ENCODE measurements around the gene NUDT1. TPM values are rescaled to one million over a fixed set of nuclear protein-coding genes. Genes with fewer than 3 reads are reported as not detected.

The NUDT1 gene
- total and polyA plus RNA-seq, 2 experiments from 2014 or later = 54.5 to 163 TPM

DNA sequence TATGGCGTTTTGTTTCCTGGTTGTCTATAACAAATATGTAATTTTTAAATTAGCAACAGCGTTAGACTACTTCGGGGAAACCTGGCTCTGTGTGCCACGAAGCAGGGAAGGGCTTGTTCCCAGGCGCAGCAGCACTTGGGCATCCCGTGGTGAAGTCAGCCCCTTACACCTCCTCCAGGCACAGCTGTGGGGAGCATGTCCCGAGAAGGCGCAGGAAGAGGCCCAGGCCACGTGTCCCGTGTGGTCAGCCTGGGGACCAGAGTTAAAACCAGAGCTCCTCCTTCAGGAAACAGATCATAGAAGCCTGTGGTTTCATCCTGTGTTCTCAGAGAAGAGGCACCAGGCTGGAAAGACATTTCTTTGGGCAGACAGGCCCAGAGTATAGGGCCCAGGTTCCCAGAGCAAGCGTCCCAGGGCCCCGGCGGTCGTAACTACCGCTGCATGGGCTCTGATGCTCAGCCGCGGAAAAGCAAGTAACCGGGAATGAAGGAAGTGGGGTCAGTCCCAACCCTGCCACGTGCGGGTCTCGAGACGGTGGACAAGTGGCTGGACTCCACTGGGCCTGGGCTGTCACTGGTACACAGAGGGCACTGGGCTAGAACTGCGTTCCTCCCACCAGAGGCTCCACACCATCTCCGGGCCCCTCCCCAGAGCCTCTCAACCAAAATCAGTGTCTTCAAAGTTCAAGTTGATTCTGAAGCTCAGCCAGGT is 7.1 kb downstream of the NUDT1 start (continued):
- TF ChIP-seq EZH2 (IDR thresholded peaks at IDR 0.05; ENCODE audit: low read depth, unreplicated experiment) = no peak
- no peak for TF ChIP-seq ZNF114 (CRISPR knock-in tag; IDR thresholded peaks at IDR 0.05)
- no peak for TF ChIP-seq STAT1 (IDR thresholded peaks at IDR 0.05; ENCODE audit: unreplicated experiment)
- TF ChIP-seq EZH2phosphoT487 (IDR thresholded peaks at IDR 0.05; ENCODE audit: unreplicated experiment) = no peak
- TF ChIP-seq, protein P1, sequence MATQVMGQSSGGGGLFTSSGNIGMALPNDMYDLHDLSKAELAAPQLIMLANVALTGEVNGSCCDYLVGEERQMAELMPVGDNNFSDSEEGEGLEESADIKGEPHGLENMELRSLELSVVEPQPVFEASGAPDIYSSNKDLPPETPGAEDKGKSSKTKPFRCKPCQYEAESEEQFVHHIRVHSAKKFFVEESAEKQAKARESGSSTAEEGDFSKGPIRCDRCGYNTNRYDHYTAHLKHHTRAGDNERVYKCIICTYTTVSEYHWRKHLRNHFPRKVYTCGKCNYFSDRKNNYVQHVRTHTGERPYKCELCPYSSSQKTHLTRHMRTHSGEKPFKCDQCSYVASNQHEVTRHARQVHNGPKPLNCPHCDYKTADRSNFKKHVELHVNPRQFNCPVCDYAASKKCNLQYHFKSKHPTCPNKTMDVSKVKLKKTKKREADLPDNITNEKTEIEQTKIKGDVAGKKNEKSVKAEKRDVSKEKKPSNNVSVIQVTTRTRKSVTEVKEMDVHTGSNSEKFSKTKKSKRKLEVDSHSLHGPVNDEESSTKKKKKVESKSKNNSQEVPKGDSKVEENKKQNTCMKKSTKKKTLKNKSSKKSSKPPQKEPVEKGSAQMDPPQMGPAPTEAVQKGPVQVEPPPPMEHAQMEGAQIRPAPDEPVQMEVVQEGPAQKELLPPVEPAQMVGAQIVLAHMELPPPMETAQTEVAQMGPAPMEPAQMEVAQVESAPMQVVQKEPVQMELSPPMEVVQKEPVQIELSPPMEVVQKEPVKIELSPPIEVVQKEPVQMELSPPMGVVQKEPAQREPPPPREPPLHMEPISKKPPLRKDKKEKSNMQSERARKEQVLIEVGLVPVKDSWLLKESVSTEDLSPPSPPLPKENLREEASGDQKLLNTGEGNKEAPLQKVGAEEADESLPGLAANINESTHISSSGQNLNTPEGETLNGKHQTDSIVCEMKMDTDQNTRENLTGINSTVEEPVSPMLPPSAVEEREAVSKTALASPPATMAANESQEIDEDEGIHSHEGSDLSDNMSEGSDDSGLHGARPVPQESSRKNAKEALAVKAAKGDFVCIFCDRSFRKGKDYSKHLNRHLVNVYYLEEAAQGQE (IDR thresholded peaks at IDR 0.05; ENCODE audit: unreplicated experiment) = no peak
- TF ChIP-seq CREB1 (CRISPR knock-in tag; IDR thresholded peaks at IDR 0.05; ENCODE audit: low read depth) = no peak
- TF ChIP-seq ZNF331 (CRISPR knock-in tag; IDR thresholded peaks at IDR 0.05; ENCODE audit: low read depth) = no peak

DNA sequence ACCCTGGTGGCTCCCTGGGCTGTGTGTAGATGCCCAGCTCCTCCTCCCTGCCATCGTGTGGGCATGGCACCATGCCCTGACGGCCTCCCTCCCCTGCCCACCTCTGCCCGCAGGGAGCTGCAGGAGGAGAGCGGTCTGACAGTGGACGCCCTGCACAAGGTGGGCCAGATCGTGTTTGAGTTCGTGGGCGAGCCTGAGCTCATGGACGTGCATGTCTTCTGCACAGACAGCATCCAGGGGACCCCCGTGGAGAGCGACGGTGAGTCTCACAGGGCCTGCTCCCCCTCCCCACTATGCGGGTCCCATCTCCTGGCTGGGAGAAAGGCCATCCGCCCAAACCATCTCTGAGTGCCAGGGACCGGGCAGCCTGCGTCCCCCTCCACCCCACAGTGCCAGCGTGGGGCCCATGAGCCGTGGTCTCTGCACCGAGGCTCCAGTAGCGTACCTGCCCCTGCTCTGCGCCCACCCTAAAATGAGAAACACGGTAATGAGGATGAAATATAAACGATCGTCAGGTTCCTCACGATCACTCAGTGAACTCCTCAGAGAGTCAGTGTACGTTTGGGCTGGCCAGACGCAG is 7.8 kb downstream of the NUDT1 start:
- Mint-ChIP-seq H3K36me3 (ENCODE audit: low read depth) (peaks cover 21% of the 10 kb centered on the region), H3K9me3 (no peaks in the 10 kb centered on the region), H3K27me3 (ENCODE audit: insufficient read depth, low read depth, poor library complexity) (peaks cover 14% of the 10 kb centered on the region), H3K4me3 (no peak overlapping the region), H3K4me1 (peaks cover 3% of the 10 kb centered on the region; the same call in 2 of the 3 replicates), H3K27ac (no peak overlapping the region)
- H4K20me1 ChIP-seq (replicated peaks; ENCODE audit: insufficient read depth) = no peaks in the 10 kb centered on the region; the same call in 1 of the 2 replicates
- no peak overlapping the region for H3K4me2 ChIP-seq
- H3K4me3 ChIP-seq = no peak overlapping the region
- ATAC-seq (no peak), DNase-seq (ENCODE audit: low spot score) (no peak)
- H3K27ac ChIP-seq (ENCODE audit: low read depth) = no peak overlapping the region
- no peaks in the 10 kb centered on the region for H3K9me2 ChIP-seq (ENCODE audit: insufficient read depth)
- H3K27me3 ChIP-seq (ENCODE audit: insufficient read depth) = no peaks in the 10 kb centered on the region
- no peaks in the 10 kb centered on the region; the same call in 1 of the 2 replicates for H3K36me3 ChIP-seq (ENCODE audit: insufficient read depth)
- no peaks in the 10 kb centered on the region for H3K4me1 ChIP-seq (ENCODE audit: insufficient read depth)
- H3K79me2 ChIP-seq (replicated peaks; ENCODE audit: insufficient read depth) = no peaks in the 10 kb centered on the region
- H2AFZ ChIP-seq = no peak overlapping the region
- no peaks in the 10 kb centered on the region for H3F3A ChIP-seq (replicated peaks; ENCODE audit: low read depth)
- no peak for TF ChIP-seq STAT1 (IDR thresholded peaks at IDR 0.05; ENCODE audit: unreplicated experiment)
- TF ChIP-seq EZH2 (IDR thresholded peaks at IDR 0.05; ENCODE audit: low read depth, unreplicated experiment) = no peak
- TF ChIP-seq, protein P2, sequence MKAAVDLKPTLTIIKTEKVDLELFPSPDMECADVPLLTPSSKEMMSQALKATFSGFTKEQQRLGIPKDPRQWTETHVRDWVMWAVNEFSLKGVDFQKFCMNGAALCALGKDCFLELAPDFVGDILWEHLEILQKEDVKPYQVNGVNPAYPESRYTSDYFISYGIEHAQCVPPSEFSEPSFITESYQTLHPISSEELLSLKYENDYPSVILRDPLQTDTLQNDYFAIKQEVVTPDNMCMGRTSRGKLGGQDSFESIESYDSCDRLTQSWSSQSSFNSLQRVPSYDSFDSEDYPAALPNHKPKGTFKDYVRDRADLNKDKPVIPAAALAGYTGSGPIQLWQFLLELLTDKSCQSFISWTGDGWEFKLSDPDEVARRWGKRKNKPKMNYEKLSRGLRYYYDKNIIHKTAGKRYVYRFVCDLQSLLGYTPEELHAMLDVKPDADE (IDR thresholded peaks at IDR 0.05) = no peak
- no peak for TF ChIP-seq EZH2phosphoT487 (IDR thresholded peaks at IDR 0.05; ENCODE audit: unreplicated experiment)
- TF ChIP-seq, protein P1 (IDR thresholded peaks at IDR 0.05; ENCODE audit: unreplicated experiment) = no peak
- TF ChIP-seq JUNB (IDR thresholded peaks at IDR 0.05; ENCODE audit: unreplicated experiment) = no peak
- no peak for TF ChIP-seq POLR2AphosphoS5 (IDR thresholded peaks at IDR 0.05; ENCODE audit: low read depth)
- TF ChIP-seq, protein P3, sequence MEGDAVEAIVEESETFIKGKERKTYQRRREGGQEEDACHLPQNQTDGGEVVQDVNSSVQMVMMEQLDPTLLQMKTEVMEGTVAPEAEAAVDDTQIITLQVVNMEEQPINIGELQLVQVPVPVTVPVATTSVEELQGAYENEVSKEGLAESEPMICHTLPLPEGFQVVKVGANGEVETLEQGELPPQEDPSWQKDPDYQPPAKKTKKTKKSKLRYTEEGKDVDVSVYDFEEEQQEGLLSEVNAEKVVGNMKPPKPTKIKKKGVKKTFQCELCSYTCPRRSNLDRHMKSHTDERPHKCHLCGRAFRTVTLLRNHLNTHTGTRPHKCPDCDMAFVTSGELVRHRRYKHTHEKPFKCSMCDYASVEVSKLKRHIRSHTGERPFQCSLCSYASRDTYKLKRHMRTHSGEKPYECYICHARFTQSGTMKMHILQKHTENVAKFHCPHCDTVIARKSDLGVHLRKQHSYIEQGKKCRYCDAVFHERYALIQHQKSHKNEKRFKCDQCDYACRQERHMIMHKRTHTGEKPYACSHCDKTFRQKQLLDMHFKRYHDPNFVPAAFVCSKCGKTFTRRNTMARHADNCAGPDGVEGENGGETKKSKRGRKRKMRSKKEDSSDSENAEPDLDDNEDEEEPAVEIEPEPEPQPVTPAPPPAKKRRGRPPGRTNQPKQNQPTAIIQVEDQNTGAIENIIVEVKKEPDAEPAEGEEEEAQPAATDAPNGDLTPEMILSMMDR (conservative IDR thresholded peaks at IDR 0.05; ENCODE audit: low read depth in 2 of 2) = no peak
- no peak for TF ChIP-seq CREB1 (CRISPR knock-in tag; IDR thresholded peaks at IDR 0.05; ENCODE audit: low read depth)

Data from GM23338 (cell line).